Muscle of leg (tissue), 11 donors: ENCODE data around the gene TEN1. TPM values are rescaled to one million over a fixed set of nuclear protein-coding genes. Genes with fewer than 3 reads are reported as not detected.

Source experiments
- DNase-seq: peaks from one replicate; pipeline ENCODE4 v3.0.0; 2013
- H3K27ac ChIP-seq: one replicate; pipeline ENCODE4 v1.5.1; 2013; ENCODE audit warnings: mild to moderate bottlenecking, low read length, control low read depth
- H3K27me3 ChIP-seq: one replicate; pipeline ENCODE4 v1.6.1; 2013; ENCODE audit warnings: low read length; ENCODE audit not compliant: control insufficient read depth, insufficient read depth
- H3K36me3 ChIP-seq: one replicate; pipeline ENCODE4 v1.6.1; 2013; ENCODE audit warnings: low read length; ENCODE audit not compliant: control insufficient read depth, insufficient read depth
- H3K4me1 ChIP-seq: one replicate; pipeline ENCODE4 v1.6.1; 2013; ENCODE audit warnings: low read length; ENCODE audit not compliant: control insufficient read depth, insufficient read depth
- H3K4me3 ChIP-seq: one replicate; pipeline ENCODE4 v1.5.1; 2013; ENCODE audit warnings: low read length, control low read depth
- H3K9me3 ChIP-seq: replicated peaks from 2 replicates; pipeline ENCODE4 v1.6.1; 2013; ENCODE audit warnings: low read depth, low read length; ENCODE audit not compliant: control insufficient read depth
- WGBS: methylation state at CpG from one replicate; pipeline ENCODE4 v1.1.5; 2013; ENCODE audit warnings: missing lambda C conversion rate; ENCODE audit not compliant: insufficient coverage; 5-methylcytosine and 5-hydroxymethylcytosine counted together
- polyA plus RNA-seq, 8 donors: library from polyadenylated mRNA; unstranded; fragments of 120-200 nt; gene quantifications; one replicate each; pipeline versions ENCODE4 v1.2.1 to v1.2.3, GENCODE V29; 2013; ENCODE audit warnings: inconsistent platforms in 1 of 8, low replicate concordance in 1 of 8; ENCODE audit not compliant: insufficient read length in 8 of 8, insufficient read depth in 1 of 8
- total RNA-seq: library from RNA; stranded (reverse); fragments of 120-200 nt; gene quantifications from one replicate; pipeline ENCODE4 v1.2.4, GENCODE V29; 2013

Gene TEN1
- total and polyA plus RNA-seq, 9 donors = 8.8 to 19.5 (median 12.3) TPM

DNA sequence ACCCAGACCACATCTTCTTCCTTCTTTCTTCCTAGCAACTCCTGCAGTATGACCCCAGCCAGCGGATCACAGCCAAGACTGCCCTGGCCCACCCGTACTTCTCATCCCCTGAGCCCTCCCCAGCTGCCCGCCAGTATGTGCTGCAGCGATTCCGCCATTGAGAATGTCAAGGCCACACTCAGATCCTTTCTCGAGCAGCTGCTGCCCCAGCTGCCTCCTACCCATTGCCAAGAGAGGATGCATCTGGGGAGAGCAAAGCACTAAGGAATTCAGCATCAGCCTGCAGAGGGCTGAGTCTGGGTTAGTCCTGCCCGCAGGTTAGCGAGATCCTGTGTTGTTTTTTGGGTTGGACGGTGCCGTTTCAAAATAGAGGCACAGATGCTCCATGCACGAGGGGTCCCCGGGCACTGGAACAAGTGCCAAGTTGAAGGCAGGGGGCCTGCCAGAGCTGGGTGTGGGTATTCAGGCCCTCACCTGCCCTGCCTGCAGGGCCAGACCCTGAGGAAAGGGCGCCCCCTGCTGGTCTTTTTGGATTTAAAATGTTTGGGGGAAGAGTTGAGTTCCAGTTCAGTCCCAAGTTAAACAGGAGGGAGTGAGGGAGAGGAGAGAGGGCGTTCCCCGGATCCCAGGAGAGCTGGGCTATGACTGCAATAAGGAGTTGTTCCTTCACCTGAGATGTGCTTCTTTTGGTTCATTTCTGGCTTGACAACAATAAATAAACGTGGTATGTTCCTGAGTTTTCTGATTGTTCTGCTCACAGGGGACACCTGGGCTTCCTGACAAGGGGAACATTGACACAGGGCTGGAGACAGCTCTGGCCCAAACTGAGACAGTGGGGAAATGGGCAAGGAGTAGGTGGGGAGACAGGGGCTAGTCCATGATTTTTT, 26.5 kb downstream of the TEN1 start:
- WGBS = 25% methylated on average over 11 of the region's 16 CpGs
- no peaks in the 10 kb centered on the region for H3K27me3 ChIP-seq
- H3K27ac ChIP-seq = peak overlapping the region; percentile 77
- DNase-seq = peak; percentile 95
- H3K4me1 ChIP-seq = peaks cover 22% of the 10 kb centered on the region
- no peak overlapping the region for H3K4me3 ChIP-seq
- H3K36me3 ChIP-seq = peaks cover 16% of the 10 kb centered on the region
- H3K9me3 ChIP-seq = no peaks in the 10 kb centered on the region

- no peak overlapping the region for H3K4me3 ChIP-seq
- no peak for DNase-seq
- H3K27me3 ChIP-seq = no peaks in the 10 kb centered on the region
- no peaks in the 10 kb centered on the region for H3K9me3 ChIP-seq
- H3K27ac ChIP-seq = no peak overlapping the region
- H3K36me3 ChIP-seq = peaks cover 5% of the 10 kb centered on the region
- 88% methylated on average over 39 of the region's 39 CpGs for WGBS
- H3K4me1 ChIP-seq = peaks cover 22% of the 10 kb centered on the region
Observed at GRCh38 chr17:76007131-76007849, 28.2 kb downstream of the TEN1 start.

DNA sequence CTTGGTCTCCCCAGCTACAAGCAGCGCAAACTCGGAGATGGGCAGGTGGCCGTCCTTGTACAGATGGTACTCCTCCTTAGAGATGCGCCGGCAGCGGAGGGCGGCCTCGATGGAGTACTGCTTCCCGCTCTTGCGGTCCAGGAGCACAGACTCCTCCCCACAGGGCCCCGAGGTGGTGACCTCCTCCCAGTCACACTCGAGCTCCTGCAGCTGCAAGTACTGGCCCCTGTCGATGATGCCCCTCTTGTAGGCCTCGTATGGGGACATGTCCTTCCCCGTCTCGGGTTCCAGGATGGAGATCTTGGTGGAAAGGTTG, 28.8 kb downstream of the TEN1 start:
- Histone ChIP-seq H3K36me3 (peaks cover 4% of the 10 kb centered on the region), H3K4me3 (no peak overlapping the region), H3K27me3 (no peaks in the 10 kb centered on the region), H3K27ac (no peak overlapping the region), H3K9me3 (no peaks in the 10 kb centered on the region), H3K4me1 (peaks cover 22% of the 10 kb centered on the region)
- no peak for DNase-seq
- 85% methylated on average over 13 of the region's 16 CpGs for WGBS

GRCh38 chr17:76008208-76008607, 29.2 kb downstream of the TEN1 start:
- no peaks in the 10 kb centered on the region for H3K27me3 ChIP-seq
- no peaks in the 10 kb centered on the region for H3K9me3 ChIP-seq
- H3K27ac ChIP-seq = no peak overlapping the region
- H3K36me3 ChIP-seq = peaks cover 3% of the 10 kb centered on the region
- peaks cover 22% of the 10 kb centered on the region for H3K4me1 ChIP-seq
- no peak overlapping the region for H3K4me3 ChIP-seq
- no peak for DNase-seq
- WGBS = 89% methylated on average over 34 of the region's 36 CpGs

DNA sequence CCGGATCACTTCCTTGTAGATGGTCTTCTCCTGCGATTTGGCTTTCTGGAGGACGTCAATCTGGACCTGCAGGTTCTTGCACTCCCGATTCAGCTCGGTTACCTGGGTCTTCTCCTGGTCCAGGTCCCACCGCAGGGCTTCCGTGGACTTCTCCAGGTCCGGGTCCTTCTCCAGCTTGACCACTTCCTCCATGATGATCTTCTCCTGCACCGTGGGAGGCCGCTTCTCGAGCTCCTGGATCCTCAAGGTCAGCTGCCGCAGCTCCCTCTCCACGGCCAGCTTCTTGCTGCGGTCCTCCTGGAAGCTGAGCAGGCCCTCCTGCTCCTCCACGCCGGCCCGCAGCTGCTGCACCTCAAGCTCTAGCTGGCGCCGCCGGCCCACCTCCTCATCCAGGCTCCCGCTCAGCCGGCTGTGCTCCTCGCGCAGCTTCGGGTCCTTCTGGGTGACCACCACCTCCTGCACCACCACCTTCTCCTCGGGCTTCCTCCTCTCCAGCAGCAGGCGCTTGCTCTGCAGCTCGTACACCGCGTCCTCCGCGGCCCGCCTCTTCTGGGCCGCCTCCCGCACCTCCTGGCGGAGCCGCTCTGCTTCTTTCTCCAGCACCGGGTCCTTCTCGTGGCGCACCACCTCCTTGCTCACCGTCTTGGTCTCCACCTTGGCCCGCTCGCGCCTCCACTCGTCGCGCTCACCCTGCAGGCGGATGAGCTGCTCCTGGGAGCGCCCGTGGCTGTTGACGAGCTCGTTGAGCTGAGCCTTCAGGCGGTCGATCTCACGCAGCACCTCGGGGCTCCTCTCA, 29.8 kb downstream of the TEN1 start:
- no peak overlapping the region for H3K4me3 ChIP-seq
- H3K9me3 ChIP-seq = no peaks in the 10 kb centered on the region
- no peaks in the 10 kb centered on the region for H3K27me3 ChIP-seq
- DNase-seq = no peak
- no peak overlapping the region for H3K27ac ChIP-seq
- no peaks in the 10 kb centered on the region for H3K36me3 ChIP-seq
- H3K4me1 ChIP-seq = peaks cover 25% of the 10 kb centered on the region
- WGBS = 94% methylated on average over 47 of the region's 56 CpGs

- H3K9me3 ChIP-seq = no peaks in the 10 kb centered on the region
- H3K27me3 ChIP-seq = no peaks in the 10 kb centered on the region
- WGBS = 92% methylated on average over 20 of the region's 20 CpGs
- no peak overlapping the region for H3K4me3 ChIP-seq
- H3K4me1 ChIP-seq = peaks cover 30% of the 10 kb centered on the region
- no peak for DNase-seq
- no peak overlapping the region for H3K27ac ChIP-seq
- no peaks in the 10 kb centered on the region for H3K36me3 ChIP-seq
Observed at GRCh38 chr17:76009447-76009846, 30.4 kb downstream of the TEN1 start.

DNA sequence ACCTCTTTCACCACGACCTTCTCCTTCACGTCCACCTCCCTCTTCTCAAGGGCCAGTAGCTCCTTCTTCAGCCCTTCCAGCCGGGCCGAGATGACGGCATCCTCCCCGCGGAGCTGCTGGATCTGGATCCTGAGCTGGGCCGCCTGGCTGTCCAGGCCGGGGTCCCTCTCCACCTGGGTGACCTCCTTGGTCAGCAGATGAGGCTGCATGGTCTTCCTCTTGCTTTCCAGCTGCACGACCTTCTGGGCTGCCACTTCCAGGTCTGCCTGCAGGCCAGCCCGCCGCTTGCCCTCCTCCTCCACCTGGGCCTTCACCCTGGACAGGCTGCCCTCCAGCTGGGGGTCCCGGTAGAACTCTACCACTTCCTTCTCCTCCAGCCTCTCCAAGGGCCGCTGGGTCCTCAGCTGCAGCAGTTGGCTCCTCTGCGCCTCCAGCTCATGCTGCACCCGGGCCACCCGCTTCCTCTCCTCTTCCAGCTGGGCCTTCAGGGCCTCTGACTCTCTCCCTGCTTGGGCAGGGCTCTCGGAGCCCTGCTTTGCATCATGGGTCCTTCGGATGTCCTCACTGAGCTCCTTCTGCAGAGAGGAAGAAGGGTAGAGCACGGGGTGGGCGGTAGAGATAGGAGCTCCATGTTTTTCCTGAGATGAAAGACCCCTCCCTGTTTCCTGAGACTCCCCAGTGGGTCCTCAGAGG, 31.1 kb downstream of the TEN1 start:
- no peak for DNase-seq
- Histone ChIP-seq H3K9me3 (no peaks in the 10 kb centered on the region), H3K27ac (no peak overlapping the region), H3K4me3 (no peak overlapping the region), H3K27me3 (no peaks in the 10 kb centered on the region), H3K36me3 (no peaks in the 10 kb centered on the region), H3K4me1 (peaks cover 24% of the 10 kb centered on the region)
- 86% methylated on average over 17 of the region's 21 CpGs for WGBS

- Histone ChIP-seq H3K4me1 (peaks cover 10% of the 10 kb centered on the region), H3K27me3 (peaks cover 3% of the 10 kb centered on the region), H3K9me3 (no peaks in the 10 kb centered on the region), H3K4me3 (no peak overlapping the region), H3K27ac (no peak overlapping the region), H3K36me3 (no peaks in the 10 kb centered on the region)
- 93% methylated on average over 3 of the region's 5 CpGs for WGBS
- no peak for DNase-seq
Observed at GRCh38 chr17:76011951-76012350, 32.9 kb downstream of the TEN1 start.

DNA sequence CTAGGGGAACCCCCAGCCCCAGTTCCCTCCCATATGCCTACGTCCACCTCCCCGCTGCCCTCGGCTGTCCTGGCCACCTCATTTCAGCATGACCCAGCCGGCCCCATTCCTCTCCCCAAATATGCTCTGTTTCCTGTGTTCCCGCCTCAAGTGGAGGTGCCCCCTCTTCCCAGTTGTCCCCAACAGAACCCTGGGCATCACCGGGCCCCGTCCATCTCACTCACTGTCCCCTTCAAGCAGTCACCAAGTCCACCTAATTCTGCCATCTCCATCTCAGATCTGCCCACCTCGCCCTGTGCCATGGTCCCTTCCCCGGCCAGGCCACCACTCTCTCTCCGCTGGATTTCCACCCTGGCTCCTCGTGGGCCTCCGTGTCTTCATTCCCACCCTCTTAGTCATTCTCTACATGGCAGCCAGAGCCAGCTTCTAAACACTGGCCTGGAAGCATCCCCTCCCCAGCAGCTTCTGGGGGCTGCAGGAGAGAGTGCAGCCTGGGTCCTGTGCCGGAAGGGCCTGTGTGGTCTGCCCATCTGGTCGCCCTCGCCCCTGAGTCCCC, 34.4 kb downstream of the TEN1 start:
- 79% methylated on average over 15 of the region's 15 CpGs for WGBS
- H3K4me1 ChIP-seq = peaks cover 10% of the 10 kb centered on the region
- H3K27ac ChIP-seq = no peak overlapping the region
- H3K27me3 ChIP-seq = peaks cover 3% of the 10 kb centered on the region
- H3K36me3 ChIP-seq = no peaks in the 10 kb centered on the region
- no peak for DNase-seq
- H3K9me3 ChIP-seq = no peaks in the 10 kb centered on the region
- H3K4me3 ChIP-seq = no peak overlapping the region
